GM18519 (cell line): ENCODE measurements around the gene MAPRE2.
"Not testable (repeated sequence)": the region's sequence is repeated elsewhere in the genome, so short reads cannot be mapped to it uniquely, and the experiment has no call there.

ENCODE experiments used
- ATAC-seq: cut with Tn5 transposase; IDR thresholded peaks from one replicate; pipeline ENCODE4 v1.9.1; 2021; ENCODE audit warnings: mild to moderate bottlenecking, moderate library complexity; ENCODE audit not compliant: unreplicated experiment, low FRiP score

MAPRE2 gene

GRCh38 chr18:35138773-35139172 is 97.6 kb downstream of the MAPRE2 start:
- ATAC-seq: no peak

- ATAC-seq: no peak
These were observed 98.3 kb downstream of the MAPRE2 start for GRCh38 chr18:35139517-35139916.

- no peak for ATAC-seq
These were observed 99.9 kb downstream of the MAPRE2 start for GRCh38 chr18:35141077-35141476.

- ATAC-seq: no peak
These were observed 100.5 kb downstream of the MAPRE2 start for GRCh38 chr18:35141567-35142274.

GRCh38 chr18:35142275-35142615 is 101.0 kb downstream of the MAPRE2 start:
- no peak for ATAC-seq

- ATAC-seq: no peak
These were observed 102.7 kb downstream of the MAPRE2 start for GRCh38 chr18:35143622-35144596.

- ATAC-seq: no peak
These were observed 103.5 kb downstream of the MAPRE2 start for GRCh38 chr18:35144698-35145097.

GRCh38 chr18:35150195-35150594 is 109.0 kb downstream of the MAPRE2 start:
- ATAC-seq: not testable (repeated sequence)

- ATAC-seq: no peak
These were observed 112.5 kb downstream of the MAPRE2 start for GRCh38 chr18:35153609-35154272.

- ATAC-seq: no peak
These were observed 114.3 kb downstream of the MAPRE2 start for GRCh38 chr18:35155398-35156117.

GRCh38 chr18:35157181-35157580 is 116.0 kb downstream of the MAPRE2 start:
- ATAC-seq: peak; percentile 37

GRCh38 chr18:35158728-35159450 is 117.7 kb downstream of the MAPRE2 start:
- ATAC-seq: peak; percentile 40

- peak; percentile 52 for ATAC-seq
These were observed 118.6 kb downstream of the MAPRE2 start for GRCh38 chr18:35159782-35160181.

- ATAC-seq: no peak
These were observed 120.3 kb downstream of the MAPRE2 start for GRCh38 chr18:35161485-35161884.

GRCh38 chr18:35161934-35162333 is 120.7 kb downstream of the MAPRE2 start:
- ATAC-seq: no peak

GRCh38 chr18:35163014-35163539 is 121.9 kb downstream of the MAPRE2 start:
- no peak for ATAC-seq

- no peak for ATAC-seq
These were observed 122.5 kb downstream of the MAPRE2 start for GRCh38 chr18:35163721-35164120.

- ATAC-seq: no peak
These were observed 122.9 kb downstream of the MAPRE2 start for GRCh38 chr18:35164133-35164532.

GRCh38 chr18:35167332-35167731 is 126.1 kb downstream of the MAPRE2 start:
- ATAC-seq: no peak

GRCh38 chr18:35167857-35168256 is 126.6 kb downstream of the MAPRE2 start:
- ATAC-seq: no peak
